SK-N-SH (cell line): ENCODE results near the gene SDK1. TPM values are rescaled to one million over a fixed set of nuclear protein-coding genes. Genes with fewer than 3 reads are reported as not detected.

Experiments
- CTCF ChIA-PET: fragments of 300-600, 350-600 bp; formaldehyde crosslinking; extraction: SDS; loops from one replicate; lab custom pipeline; 2021; lab: Yijun Ruan, JAX
- POLR2A ChIA-PET: fragments of 350-600 bp; sonication (Branson Sonifier 250); formaldehyde crosslinking; extraction: SDS; loops from one replicate; lab custom pipeline; 2020; ENCODE audit warnings: antibody characterized with exemption, inconsistent platforms; lab: Yijun Ruan, JAX
- DNase-seq: peaks from one replicate; pipeline ENCODE4 v3.0.0; 2012
- H2AFZ ChIP-seq: fragments of 200-600 bp; sonication (generic); 2 replicates; pipeline ENCODE4 v1.8.1; 2016; ENCODE audit warnings: antibody characterized with exemption, mild to moderate bottlenecking, low read depth
- H3F3A ChIP-seq: fragments of 200-600 bp; sonication (generic); replicated peaks from 2 replicates; pipeline ENCODE3; 2016; ENCODE audit warnings: antibody characterized with exemption, mild to moderate bottlenecking; ENCODE audit not compliant: insufficient read depth
- H3K27ac ChIP-seq, 2 experiments: fragments of 200-500 bp in 1 of 2; fragments of 200-600 bp in 1 of 2; sonication (Bioruptor generic) in 1 of 2; sonication (generic), shearing (Covaris generic) in 1 of 2; 2 replicates each; pipeline versions ENCODE4 v1.5.1 to v1.6.1; 2014 to 2016; ENCODE audit warnings: low read depth in 2 of 2, inconsistent platforms in 1 of 2, low read length in 1 of 2, mild to moderate bottlenecking in 1 of 2, mixed read lengths in 1 of 2
- H3K27me3 ChIP-seq: fragments of 200-600 bp; sonication (generic), shearing (Covaris generic); 2 replicates; pipeline ENCODE4 v1.6.1; 2016; ENCODE audit warnings: mixed run types; ENCODE audit not compliant: insufficient read depth
- H3K36me3 ChIP-seq, 2 experiments: fragments of 200-500 bp in 1 of 2; fragments of 200-600 bp in 1 of 2; sonication (Bioruptor generic) in 1 of 2; sonication (generic) in 1 of 2; replicated peaks in 1 of 2; 2 replicates each; pipeline versions ENCODE3 to v1.5.1; 2014 to 2016; ENCODE audit warnings: low read length in 1 of 2, mild to moderate bottlenecking in 1 of 2; ENCODE audit not compliant: insufficient read depth in 2 of 2, control insufficient read depth in 1 of 2
- H3K4me1 ChIP-seq, 2 experiments: fragments of 200-500 bp in 1 of 2; fragments of 200-600 bp in 1 of 2; sonication (Bioruptor generic) in 1 of 2; sonication (generic), shearing (Covaris generic) in 1 of 2; 2 replicates each; pipeline versions ENCODE4 v1.5.1 to v1.6.1; 2014 to 2016; ENCODE audit warnings: low read depth in 1 of 2, low read length in 1 of 2, mixed run types in 1 of 2; ENCODE audit not compliant: insufficient read depth in 2 of 2, control insufficient read depth in 1 of 2
- H3K4me2 ChIP-seq: fragments of 200-600 bp; sonication (generic), shearing (Covaris generic); 2 replicates; pipeline ENCODE4 v1.6.1; 2017; ENCODE audit warnings: mixed run types
- H3K4me3 ChIP-seq, 2 experiments: fragments of 200-500 bp in 1 of 2; fragments of 200-600 bp in 1 of 2; sonication (Bioruptor generic) in 1 of 2; sonication (generic), shearing (Covaris generic) in 1 of 2; 2 replicates each; pipeline versions ENCODE4 v1.5.1 to v1.8.1; 2014 to 2016; ENCODE audit warnings: low read depth in 2 of 2, inconsistent platforms in 1 of 2, low read length in 1 of 2, mild to moderate bottlenecking in 1 of 2, mixed read lengths in 1 of 2, moderate library complexity in 1 of 2
- H3K79me2 ChIP-seq: fragments of 200-600 bp; sonication (generic); 2 replicates; pipeline ENCODE4 v1.8.1; 2017; ENCODE audit warnings: mild to moderate bottlenecking; ENCODE audit not compliant: insufficient read depth
- H3K9ac ChIP-seq: fragments of 200-600 bp; sonication (generic); 2 replicates; pipeline ENCODE4 v1.6.1; 2017; ENCODE audit warnings: mixed run types
- H3K9me2 ChIP-seq: fragments of 200-600 bp; sonication (generic); 2 replicates; pipeline ENCODE4 v1.6.1; 2017; ENCODE audit warnings: mixed run types
- H3K9me3 ChIP-seq: fragments of 200-600 bp; sonication (generic); 2 replicates; pipeline ENCODE4 v1.6.1; 2017; ENCODE audit warnings: mixed run types, mild to moderate bottlenecking, moderate library complexity
- H4K20me1 ChIP-seq: fragments of 200-600 bp; sonication (generic); 2 replicates; pipeline ENCODE4 v1.6.1; 2017; ENCODE audit warnings: mild to moderate bottlenecking, mixed run types; ENCODE audit not compliant: insufficient read depth
- CHD2 ChIP-seq: fragments of 150-350 bp; IDR thresholded peaks from 2 replicates; pipeline ENCODE4 v1.6.1; 2018; ENCODE audit warnings: low read length; ENCODE audit not compliant: partially characterized antibody
- ELF1 ChIP-seq: IDR thresholded peaks from 2 replicates; pipeline ENCODE4 v1.4.0; 2012
- EP300 ChIP-seq, 2 experiments: IDR thresholded peaks; 2 replicates each; pipeline versions ENCODE4 v1.4.0 to v1.6.1; 2012; ENCODE audit warnings: borderline replicate concordance in 1 of 2, low read depth in 1 of 2, low read length in 1 of 2
- GATA2 ChIP-seq: sonication (generic); formaldehyde crosslinking; IDR thresholded peaks from 2 replicates; pipeline ENCODE4 v1.5.0; 2020; ENCODE audit warnings: mild to moderate bottlenecking, missing genetic modification reagents
- IRF3 ChIP-seq: fragments of 150-350 bp; IDR thresholded peaks from 2 replicates; pipeline ENCODE4 v1.6.1; 2016; ENCODE audit warnings: mild to moderate bottlenecking, low read depth, low read length
- MXI1 ChIP-seq: IDR thresholded peaks from 2 replicates; pipeline ENCODE4 v1.6.1; 2012; ENCODE audit warnings: mild to moderate bottlenecking, low read depth, low read length, improper control_type of control experiment
- NRF1 ChIP-seq: IDR thresholded peaks from 2 replicates; pipeline ENCODE4 v1.6.1; 2012; ENCODE audit warnings: low read depth, mild to moderate bottlenecking, low read length
- PBX3 ChIP-seq: IDR thresholded peaks from 2 replicates; pipeline ENCODE4; 2012
- POLR2AphosphoS5 ChIP-seq: IDR thresholded peaks from 2 replicates; pipeline ENCODE4 v1.6.1; 2012; ENCODE audit warnings: low read depth, low read length
- RXRA ChIP-seq: IDR thresholded peaks from 2 replicates; pipeline ENCODE4 v1.4.0; 2012; ENCODE audit warnings: low read depth, mild to moderate bottlenecking, borderline replicate concordance
- SIN3A ChIP-seq: IDR thresholded peaks from 2 replicates; pipeline ENCODE4 v1.6.1; 2012; ENCODE audit warnings: low read depth, mild to moderate bottlenecking, low read length, moderate library complexity, borderline replicate concordance
- SMC3 ChIP-seq: IDR thresholded peaks from 2 replicates; pipeline ENCODE4 v1.6.1; 2012; ENCODE audit warnings: low read depth, low read length, improper control_type of control experiment
- TAF1 ChIP-seq: IDR thresholded peaks from 2 replicates; pipeline ENCODE4 v1.6.1; 2012; ENCODE audit warnings: low read depth, mild to moderate bottlenecking, low read length, moderate library complexity, borderline replicate concordance
- YY1 ChIP-seq: IDR thresholded peaks from 2 replicates; pipeline ENCODE4 v1.4.0; 2012; ENCODE audit warnings: low read depth, mild to moderate bottlenecking
- WGBS: methylation state at CpG from one replicate; pipeline ENCODE4 v1.1.6; 2017; ENCODE audit warnings: low lambda C conversion rate; 5-methylcytosine and 5-hydroxymethylcytosine counted together
- polyA plus RNA-seq, 3 experiments: library from polyadenylated mRNA; depleted of rRNA; stranded (reverse); fragments of >200 nt; gene quantifications; 2 replicates each; pipeline ENCODE4 v1.2.3, GENCODE V29; 2012
- TF ChIP-seq, protein P1 (sequence below): IDR thresholded peaks from 2 replicates; pipeline ENCODE4 v1.4.0; 2012; ENCODE audit warnings: low read depth, borderline replicate concordance
- TF ChIP-seq, protein P2 (sequence below): IDR thresholded peaks from 2 replicates; pipeline ENCODE4 v1.4.0; 2012; ENCODE audit warnings: low read depth

The SDK1 gene
- polyA plus RNA-seq, 1 of the 3 experiments (the other 2 are of a cell fraction): 1.2 TPM

DNA sequence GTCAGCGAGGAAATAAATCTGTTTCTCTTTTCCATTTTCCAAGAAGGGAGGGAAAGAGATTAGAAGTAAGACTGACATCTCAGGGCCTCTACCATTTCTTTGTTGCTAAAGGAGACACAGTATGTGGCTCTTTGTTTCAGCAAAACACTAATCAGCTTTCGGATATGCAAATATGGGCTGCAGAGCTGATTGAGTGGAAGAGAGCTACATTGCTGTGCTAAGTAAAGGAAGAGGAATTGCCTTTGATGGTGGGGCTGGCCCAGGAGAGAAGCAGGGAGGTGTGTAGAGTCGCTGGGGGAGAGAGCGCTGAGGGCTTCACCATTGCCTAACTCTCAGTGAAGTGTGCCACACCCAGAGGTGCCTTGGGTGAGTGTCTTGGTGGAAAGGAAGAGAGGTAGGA, 284.8 kb downstream of the SDK1 start:
- H3K36me3 ChIP-seq: no peaks in the 10 kb centered on the region
- H4K20me1 ChIP-seq: no peaks in the 10 kb centered on the region
- no peak overlapping the region for H3K4me3 ChIP-seq
- TF ChIP-seq, protein P1, sequence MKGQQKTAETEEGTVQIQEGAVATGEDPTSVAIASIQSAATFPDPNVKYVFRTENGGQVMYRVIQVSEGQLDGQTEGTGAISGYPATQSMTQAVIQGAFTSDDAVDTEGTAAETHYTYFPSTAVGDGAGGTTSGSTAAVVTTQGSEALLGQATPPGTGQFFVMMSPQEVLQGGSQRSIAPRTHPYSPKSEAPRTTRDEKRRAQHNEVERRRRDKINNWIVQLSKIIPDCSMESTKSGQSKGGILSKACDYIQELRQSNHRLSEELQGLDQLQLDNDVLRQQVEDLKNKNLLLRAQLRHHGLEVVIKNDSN: no peak
- no peak for TF ChIP-seq SMC3
- no peak for TF ChIP-seq YY1
- no peak for TF ChIP-seq POLR2AphosphoS5
- no peak for TF ChIP-seq RXRA
- H3K4me2 ChIP-seq: no peak overlapping the region
- H2AFZ ChIP-seq: no peak overlapping the region
- peaks cover 0 to 2% of the 10 kb centered on the region in 2 experiments; a peak in 1 of 4 replicates for H3K4me1 ChIP-seq
- no peak overlapping the region for H3K9ac ChIP-seq
- H3K79me2 ChIP-seq: no peaks in the 10 kb centered on the region
- POLR2A ChIA-PET: no interaction called here
- H3K9me3 ChIP-seq: no peaks in the 10 kb centered on the region
- H3K9me2 ChIP-seq: no peaks in the 10 kb centered on the region
- 73% methylated on average over 4 of the region's 4 CpGs for WGBS
- no peak for DNase-seq
- no peaks in the 10 kb centered on the region for H3F3A ChIP-seq
- CTCF ChIA-PET: no interaction called here
- H3K27ac ChIP-seq: no peak overlapping the region
- H3K27me3 ChIP-seq: no peaks in the 10 kb centered on the region

- Histone ChIP-seq H3K27me3 (no peaks in the 10 kb centered on the region), H2AFZ (no peak overlapping the region), H3K4me1 (peaks cover 0 to 11% of the 10 kb centered on the region in 2 experiments; a peak in 1 of 4 replicates), H3F3A (no peaks in the 10 kb centered on the region), H3K9ac (no peak overlapping the region), H3K27ac (no peak overlapping the region), H3K9me2 (no peaks in the 10 kb centered on the region), H3K9me3 (no peaks in the 10 kb centered on the region), H3K4me2 (no peak overlapping the region)
- CTCF ChIA-PET: interaction anchor here (0.9 kb wide), 1 partner anchor 288 kb away, joined by 3 read pairs; no protein-coding TSS in a partner anchor
- no peak for TF ChIP-seq ELF1
- no peak for TF ChIP-seq SMC3
- no peak for TF ChIP-seq CHD2
- TF ChIP-seq MXI1: no peak
- TF ChIP-seq IRF3: no peak
- TF ChIP-seq YY1: no peak
- TF ChIP-seq NRF1: no peak
- TF ChIP-seq SIN3A: no peak
- no peak for TF ChIP-seq PBX3
- TF ChIP-seq EP300 (IDR thresholded peaks at IDR 0.05; ENCODE audit: borderline replicate concordance in 1 of 2, low read depth in 1 of 2, low read length in 1 of 2): no peak
- TF ChIP-seq GATA2 (CRISPR knock-in tag): no peak
- TF ChIP-seq, protein P2, sequence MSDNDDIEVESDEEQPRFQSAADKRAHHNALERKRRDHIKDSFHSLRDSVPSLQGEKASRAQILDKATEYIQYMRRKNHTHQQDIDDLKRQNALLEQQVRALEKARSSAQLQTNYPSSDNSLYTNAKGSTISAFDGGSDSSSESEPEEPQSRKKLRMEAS: no peak
- TF ChIP-seq TAF1: no peak
- TF ChIP-seq, all 33 proteins: peak for 0
- H3K79me2 ChIP-seq: no peaks in the 10 kb centered on the region
- WGBS: 61% methylated on average over 3 of the region's 3 CpGs
- H4K20me1 ChIP-seq: no peaks in the 10 kb centered on the region
- H3K36me3 ChIP-seq: no peaks in the 10 kb centered on the region
- DNase-seq: no peak
- POLR2A ChIA-PET: no interaction called here
- no peak overlapping the region for H3K4me3 ChIP-seq
Measured at GRCh38 chr7:3588341-3588740, 287.3 kb downstream of the SDK1 start.
